ENCODE data around the gene NSUN4. TPM values are rescaled to one million over a fixed set of nuclear protein-coding genes. Genes with fewer than 3 reads are reported as not detected.

NSUN4 gene
- total RNA-seq, 1 donor from 2014 or later = 17.2 TPM

GRCh38 chr1:46405197-46405555, 64.6 kb downstream of the NSUN4 start:
- no peak for TF ChIP-seq CTCF (conservative IDR thresholded peaks at IDR 0.05; ENCODE audit: low read depth, low read length)
- no peak overlapping the region for H3K4me3 ChIP-seq (ENCODE audit: low read depth, low read length)
- DNase-seq (ENCODE audit: low read depth) = no peak

DNA sequence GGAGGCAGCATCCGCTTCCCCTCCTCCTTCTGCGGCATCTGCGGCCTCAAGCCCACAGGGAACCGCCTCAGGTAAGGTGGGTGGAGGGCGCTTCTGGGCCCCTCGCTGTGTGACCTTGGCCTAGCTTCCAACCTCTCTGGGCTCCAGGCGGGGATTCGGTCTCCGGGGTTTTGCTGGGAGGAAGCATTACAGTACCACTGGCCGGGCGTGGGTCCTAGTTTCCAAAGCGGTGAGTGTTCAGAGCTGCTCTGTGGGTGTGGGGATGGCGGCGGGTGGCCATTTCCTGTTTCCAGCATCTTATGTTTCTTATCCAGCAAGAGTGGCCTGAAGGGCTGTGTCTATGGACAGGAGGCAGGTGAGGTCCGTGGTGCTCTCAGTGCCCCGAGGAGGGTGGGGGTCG, 65.1 kb downstream of the NSUN4 start:
- no peak for DNase-seq (ENCODE audit: low read depth)
- H3K4me3 ChIP-seq (ENCODE audit: low read depth, low read length) = no peak overlapping the region
- TF ChIP-seq CTCF (conservative IDR thresholded peaks at IDR 0.05; ENCODE audit: low read depth, low read length) = no peak

DNA sequence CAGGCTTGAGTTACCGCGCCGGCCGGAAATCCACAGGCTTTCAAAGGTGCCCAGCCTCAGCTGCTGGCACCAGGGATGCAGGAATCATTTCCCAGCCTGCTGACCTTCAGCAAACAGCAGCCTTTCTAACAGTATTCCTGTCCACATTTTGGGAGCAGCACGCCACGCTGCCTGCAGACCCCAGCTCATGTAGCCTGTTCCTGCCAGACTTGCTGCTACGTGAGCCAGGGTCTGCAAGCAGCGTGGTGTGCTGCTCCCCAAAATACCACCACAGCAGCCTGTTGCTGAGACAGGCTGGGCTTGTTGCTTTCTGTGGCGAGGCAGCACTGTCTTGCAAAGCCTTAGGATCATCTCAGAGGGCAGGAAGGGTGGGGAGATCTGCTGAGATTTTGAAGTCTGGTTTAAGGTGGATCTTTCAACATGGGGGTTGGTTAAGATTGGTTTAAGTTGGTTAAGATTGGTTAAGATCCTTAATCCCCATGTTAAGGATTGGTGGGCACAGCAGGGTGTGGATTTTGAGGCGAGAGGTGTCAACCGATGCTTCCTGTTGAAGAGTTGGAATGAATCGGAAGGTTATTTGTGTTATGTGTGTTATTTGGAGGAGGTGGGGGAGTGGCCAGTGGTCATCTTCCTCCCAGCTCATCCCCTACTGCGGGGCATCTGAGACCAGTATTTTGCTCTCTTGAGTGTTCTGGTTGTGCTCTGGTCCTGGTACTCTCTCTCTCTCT, 66.4 kb downstream of the NSUN4 start:
- no peak overlapping the region for H3K4me3 ChIP-seq (ENCODE audit: low read depth, low read length)
- DNase-seq (ENCODE audit: low read depth) = no peak
- TF ChIP-seq CTCF (conservative IDR thresholded peaks at IDR 0.05; ENCODE audit: low read depth, low read length) = no peak

DNA sequence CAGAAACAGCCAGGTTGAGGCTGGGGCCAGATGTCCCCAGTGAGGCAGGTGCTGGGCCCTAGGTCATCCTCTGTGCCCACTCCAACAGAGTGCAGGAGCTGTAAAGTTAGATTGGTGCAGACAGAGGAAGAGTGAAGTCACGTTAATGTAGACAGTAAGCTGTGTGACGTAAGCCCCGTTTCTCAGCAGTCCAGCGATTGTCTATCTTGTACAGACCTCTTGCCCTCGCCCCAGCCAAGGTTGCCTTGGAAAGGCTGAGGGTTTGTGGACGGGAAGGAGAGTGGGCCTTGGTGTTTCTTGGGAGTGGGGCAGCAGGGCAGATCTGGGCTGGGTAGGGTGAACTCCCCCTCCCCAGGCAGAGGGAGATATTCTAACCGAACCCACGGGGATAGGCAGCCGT, 67.0 kb downstream of the NSUN4 start:
- H3K4me3 ChIP-seq (ENCODE audit: low read depth, low read length) = no peak overlapping the region
- no peak for DNase-seq (ENCODE audit: low read depth)
- TF ChIP-seq CTCF (conservative IDR thresholded peaks at IDR 0.05; ENCODE audit: low read depth, low read length) = no peak

DNA sequence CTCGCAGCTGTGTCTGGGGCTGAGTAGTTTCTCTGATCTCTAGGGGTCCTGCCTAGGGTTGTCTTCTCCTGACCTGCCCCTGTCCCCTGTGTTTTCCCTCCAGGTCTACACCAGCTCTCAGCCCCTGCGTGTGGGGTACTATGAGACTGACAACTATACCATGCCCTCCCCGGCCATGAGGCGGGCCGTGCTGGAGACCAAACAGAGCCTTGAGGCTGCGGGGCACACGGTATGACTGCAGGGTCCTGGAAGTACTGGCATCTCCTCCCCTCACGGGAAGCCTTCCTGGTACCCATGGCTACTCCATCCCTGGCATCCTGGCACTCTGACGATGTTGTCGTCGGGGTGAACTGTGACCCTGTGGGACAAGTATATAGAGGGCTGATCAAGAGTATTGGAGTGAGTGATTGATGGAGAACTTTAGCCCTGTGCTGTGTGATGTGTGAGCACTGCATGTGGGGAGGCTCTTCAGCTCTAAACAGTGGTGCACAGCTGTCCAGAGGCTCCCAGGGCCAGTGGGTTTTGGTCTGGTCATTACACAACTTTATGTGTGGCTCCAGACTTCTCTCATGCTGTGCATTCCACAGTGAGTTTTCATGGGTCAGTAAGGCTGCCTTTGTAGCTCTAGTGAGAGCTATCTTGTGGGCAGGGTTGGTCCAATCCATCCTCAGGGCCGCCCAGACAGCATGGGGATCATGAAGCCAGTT, 67.9 kb downstream of the NSUN4 start:
- no peak for DNase-seq (ENCODE audit: low read depth)
- no peak overlapping the region for H3K4me3 ChIP-seq (ENCODE audit: low read depth, low read length)
- TF ChIP-seq CTCF (conservative IDR thresholded peaks at IDR 0.05; ENCODE audit: low read depth, low read length) = no peak

DNA sequence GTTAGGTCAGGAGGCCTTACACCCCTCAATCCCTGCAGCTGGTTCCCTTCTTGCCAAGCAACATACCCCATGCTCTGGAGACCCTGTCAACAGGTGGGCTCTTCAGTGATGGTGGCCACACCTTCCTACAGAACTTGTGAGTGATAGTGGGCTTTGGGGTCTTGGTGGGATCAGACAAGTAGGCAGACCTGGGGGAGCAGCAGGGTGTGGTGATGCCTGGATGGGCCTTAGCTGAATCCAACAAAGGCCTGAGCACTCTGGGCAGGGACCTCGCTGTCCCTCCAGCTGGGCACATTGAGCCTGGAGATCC, 68.4 kb downstream of the NSUN4 start:
- no peak overlapping the region for H3K4me3 ChIP-seq (ENCODE audit: low read depth, low read length)
- TF ChIP-seq CTCF (conservative IDR thresholded peaks at IDR 0.05; ENCODE audit: low read depth, low read length) = no peak
- DNase-seq (ENCODE audit: low read depth) = no peak

Measured in epithelial cell of proximal tubule (primary cell).